Neutrophil (primary cell): ENCODE data around the gene IQSEC1.

ENCODE experiments used
- H3K27ac ChIP-seq: fragments of 200-600 bp; sonication (generic); 2 replicates; pipeline ENCODE4 v1.5.1; 2016; ENCODE audit warnings: mild to moderate bottlenecking, moderate library complexity
- H3K27me3 ChIP-seq: fragments of 200-600 bp; sonication (generic); 2 replicates; pipeline ENCODE4 v1.6.0; 2016; ENCODE audit warnings: mild to moderate bottlenecking
- H3K36me3 ChIP-seq: fragments of 200-600 bp; sonication (generic); 2 replicates; pipeline ENCODE4 v1.5.1; 2017
- H3K4me1 ChIP-seq, 2 experiments: fragments of 200-600 bp in 1 of 2; sonication (generic) in 1 of 2; 1 replicate in 1 of 2; 2 replicates in 1 of 2; pipeline versions ENCODE4 v1.5.1 to v1.6.1; 2013 to 2016; ENCODE audit warnings: low read depth in 1 of 2, low read length in 1 of 2, mild to moderate bottlenecking in 1 of 2, moderate library complexity in 1 of 2; ENCODE audit not compliant: control insufficient read depth in 1 of 2, insufficient read depth in 1 of 2
- H3K4me3 ChIP-seq, 2 experiments: fragments of 200-600 bp in 1 of 2; sonication (generic) in 1 of 2; 1 replicate in 1 of 2; 2 replicates in 1 of 2; pipeline ENCODE4 v1.5.1; 2013 to 2016; ENCODE audit warnings: low read depth in 1 of 2, low read length in 1 of 2, mild to moderate bottlenecking in 1 of 2, moderate library complexity in 1 of 2
- H3K9me3 ChIP-seq: fragments of 200-600 bp; sonication (generic); 2 replicates; pipeline ENCODE4 v1.5.1; 2016
- CTCF ChIP-seq: fragments of 200-600 bp; sonication (generic); IDR thresholded peaks from 2 replicates; pipeline ENCODE4 v1.5.1; 2016; ENCODE audit warnings: antibody characterized with exemption

The IQSEC1 gene

GRCh38 chr3:13098192-13098988 is 25.2 kb upstream of the IQSEC1 start:
- TF ChIP-seq CTCF: no peak
- Histone ChIP-seq H3K36me3 (no peaks in the 10 kb centered on the region), H3K27ac (no peak overlapping the region), H3K27me3 (peaks cover 32% of the 10 kb centered on the region), H3K9me3 (no peaks in the 10 kb centered on the region), H3K4me1 (no peaks in the 10 kb centered on the region), H3K4me3 (no peak overlapping the region)

- no peak overlapping the region for H3K4me3 ChIP-seq
- no peak for TF ChIP-seq CTCF
- no peak overlapping the region for H3K27ac ChIP-seq
- peaks cover 35% of the 10 kb centered on the region for H3K27me3 ChIP-seq
- H3K36me3 ChIP-seq: no peaks in the 10 kb centered on the region
- peaks cover 8 to 9% of the 10 kb centered on the region in 2 experiments for H3K4me1 ChIP-seq
- no peaks in the 10 kb centered on the region for H3K9me3 ChIP-seq
Observed at GRCh38 chr3:13096356-13096755, 23.1 kb upstream of the IQSEC1 start.

GRCh38 chr3:13095408-13095937 is 22.2 kb upstream of the IQSEC1 start:
- H3K4me1 ChIP-seq: peaks cover 8 to 9% of the 10 kb centered on the region in 2 experiments
- no peak overlapping the region for H3K4me3 ChIP-seq
- no peak for TF ChIP-seq CTCF
- H3K36me3 ChIP-seq: no peaks in the 10 kb centered on the region
- no peak overlapping the region for H3K27ac ChIP-seq
- H3K9me3 ChIP-seq: no peaks in the 10 kb centered on the region
- H3K27me3 ChIP-seq: peaks cover 35% of the 10 kb centered on the region

- no peak for TF ChIP-seq CTCF
- H3K4me1 ChIP-seq: peaks cover 8 to 9% of the 10 kb centered on the region in 2 experiments
- no peaks in the 10 kb centered on the region for H3K36me3 ChIP-seq
Observed at GRCh38 chr3:13093687-13094086, 20.5 kb upstream of the IQSEC1 start.

GRCh38 chr3:13092621-13093617 is 19.7 kb upstream of the IQSEC1 start:
- Histone ChIP-seq H3K27me3 (peaks cover 35% of the 10 kb centered on the region), H3K9me3 (no peaks in the 10 kb centered on the region), H3K36me3 (no peaks in the 10 kb centered on the region), H3K27ac (no peak overlapping the region), H3K4me1 (peaks cover 8 to 9% of the 10 kb centered on the region in 2 experiments), H3K4me3 (no peak overlapping the region)
- TF ChIP-seq CTCF: no peak

More at GRCh38 chr3:13093687-13094086, 20.5 kb upstream of the IQSEC1 start:
- Histone ChIP-seq H3K4me3 (no peak overlapping the region), H3K9me3 (no peaks in the 10 kb centered on the region), H3K27me3 (peaks cover 35% of the 10 kb centered on the region), H3K27ac (no peak overlapping the region)
